SK-N-SH (cell line): Measurements from ENCODE around the gene DSCAM. TPM values are rescaled to one million over a fixed set of nuclear protein-coding genes. Genes with fewer than 3 reads are reported as not detected.

ENCODE experiments used
- CTCF ChIA-PET: fragments of 300-600, 350-600 bp; formaldehyde crosslinking; extraction: SDS; loops from one replicate; lab custom pipeline; 2021; lab: Yijun Ruan, JAX
- POLR2A ChIA-PET: fragments of 350-600 bp; sonication (Branson Sonifier 250); formaldehyde crosslinking; extraction: SDS; loops from one replicate; lab custom pipeline; 2020; ENCODE audit warnings: antibody characterized with exemption, inconsistent platforms; lab: Yijun Ruan, JAX
- DNase-seq: peaks from one replicate; pipeline ENCODE4 v3.0.0; 2012
- H2AFZ ChIP-seq: fragments of 200-600 bp; sonication (generic); 2 replicates; pipeline ENCODE4 v1.8.1; 2016; ENCODE audit warnings: antibody characterized with exemption, mild to moderate bottlenecking, low read depth
- H3F3A ChIP-seq: fragments of 200-600 bp; sonication (generic); replicated peaks from 2 replicates; pipeline ENCODE3; 2016; ENCODE audit warnings: antibody characterized with exemption, mild to moderate bottlenecking; ENCODE audit not compliant: insufficient read depth
- H3K27ac ChIP-seq, 2 experiments: fragments of 200-500 bp in 1 of 2; fragments of 200-600 bp in 1 of 2; sonication (Bioruptor generic) in 1 of 2; sonication (generic), shearing (Covaris generic) in 1 of 2; 2 replicates each; pipeline versions ENCODE4 v1.5.1 to v1.6.1; 2014 to 2016; ENCODE audit warnings: low read depth in 2 of 2, inconsistent platforms in 1 of 2, low read length in 1 of 2, mild to moderate bottlenecking in 1 of 2, mixed read lengths in 1 of 2
- H3K27me3 ChIP-seq: fragments of 200-600 bp; sonication (generic), shearing (Covaris generic); 2 replicates; pipeline ENCODE4 v1.6.1; 2016; ENCODE audit warnings: mixed run types; ENCODE audit not compliant: insufficient read depth
- H3K36me3 ChIP-seq, 2 experiments: fragments of 200-500 bp in 1 of 2; fragments of 200-600 bp in 1 of 2; sonication (Bioruptor generic) in 1 of 2; sonication (generic) in 1 of 2; replicated peaks in 1 of 2; 2 replicates each; pipeline versions ENCODE3 to v1.5.1; 2014 to 2016; ENCODE audit warnings: low read length in 1 of 2, mild to moderate bottlenecking in 1 of 2; ENCODE audit not compliant: insufficient read depth in 2 of 2, control insufficient read depth in 1 of 2
- H3K4me1 ChIP-seq, 2 experiments: fragments of 200-500 bp in 1 of 2; fragments of 200-600 bp in 1 of 2; sonication (Bioruptor generic) in 1 of 2; sonication (generic), shearing (Covaris generic) in 1 of 2; 2 replicates each; pipeline versions ENCODE4 v1.5.1 to v1.6.1; 2014 to 2016; ENCODE audit warnings: low read depth in 1 of 2, low read length in 1 of 2, mixed run types in 1 of 2; ENCODE audit not compliant: insufficient read depth in 2 of 2, control insufficient read depth in 1 of 2
- H3K4me2 ChIP-seq: fragments of 200-600 bp; sonication (generic), shearing (Covaris generic); 2 replicates; pipeline ENCODE4 v1.6.1; 2017; ENCODE audit warnings: mixed run types
- H3K4me3 ChIP-seq, 2 experiments: fragments of 200-500 bp in 1 of 2; fragments of 200-600 bp in 1 of 2; sonication (Bioruptor generic) in 1 of 2; sonication (generic), shearing (Covaris generic) in 1 of 2; 2 replicates each; pipeline versions ENCODE4 v1.5.1 to v1.8.1; 2014 to 2016; ENCODE audit warnings: low read depth in 2 of 2, inconsistent platforms in 1 of 2, low read length in 1 of 2, mild to moderate bottlenecking in 1 of 2, mixed read lengths in 1 of 2, moderate library complexity in 1 of 2
- H3K79me2 ChIP-seq: fragments of 200-600 bp; sonication (generic); 2 replicates; pipeline ENCODE4 v1.8.1; 2017; ENCODE audit warnings: mild to moderate bottlenecking; ENCODE audit not compliant: insufficient read depth
- H3K9ac ChIP-seq: fragments of 200-600 bp; sonication (generic); 2 replicates; pipeline ENCODE4 v1.6.1; 2017; ENCODE audit warnings: mixed run types
- H3K9me2 ChIP-seq: fragments of 200-600 bp; sonication (generic); 2 replicates; pipeline ENCODE4 v1.6.1; 2017; ENCODE audit warnings: mixed run types
- H3K9me3 ChIP-seq: fragments of 200-600 bp; sonication (generic); 2 replicates; pipeline ENCODE4 v1.6.1; 2017; ENCODE audit warnings: mixed run types, mild to moderate bottlenecking, moderate library complexity
- H4K20me1 ChIP-seq: fragments of 200-600 bp; sonication (generic); 2 replicates; pipeline ENCODE4 v1.6.1; 2017; ENCODE audit warnings: mild to moderate bottlenecking, mixed run types; ENCODE audit not compliant: insufficient read depth
- CHD2 ChIP-seq: fragments of 150-350 bp; IDR thresholded peaks from 2 replicates; pipeline ENCODE4 v1.6.1; 2018; ENCODE audit warnings: low read length; ENCODE audit not compliant: partially characterized antibody
- CTCF ChIP-seq: fragments of 200-600 bp; sonication (generic); IDR thresholded peaks from 2 replicates; pipeline ENCODE4 v1.6.1; 2017; ENCODE audit warnings: antibody characterized with exemption, mild to moderate bottlenecking, moderate library complexity
- EZH2phosphoT487 ChIP-seq: fragments of 200-600 bp; sonication (generic); IDR thresholded peaks from 2 replicates; pipeline ENCODE4 v1.6.1; 2017; ENCODE audit warnings: low read depth, mixed run types, mild to moderate bottlenecking, antibody characterized with exemption, moderate library complexity, borderline replicate concordance
- FOSL2 ChIP-seq: IDR thresholded peaks from 2 replicates; pipeline ENCODE4 v1.4.0; 2012; ENCODE audit warnings: low read depth, mild to moderate bottlenecking, moderate library complexity, borderline replicate concordance
- GABPA ChIP-seq: IDR thresholded peaks from 2 replicates; pipeline ENCODE4 v1.4.0; 2012; ENCODE audit warnings: low read depth, mild to moderate bottlenecking
- MAX ChIP-seq: IDR thresholded peaks from 2 replicates; pipeline ENCODE4 v1.4.0; 2012; ENCODE audit warnings: low read depth
- MXI1 ChIP-seq: IDR thresholded peaks from 2 replicates; pipeline ENCODE4 v1.6.1; 2012; ENCODE audit warnings: mild to moderate bottlenecking, low read depth, low read length, improper control_type of control experiment
- NFIC ChIP-seq: IDR thresholded peaks from 2 replicates; pipeline ENCODE4 v1.4.0; 2012; ENCODE audit warnings: borderline replicate concordance
- NRF1 ChIP-seq: IDR thresholded peaks from 2 replicates; pipeline ENCODE4 v1.6.1; 2012; ENCODE audit warnings: low read depth, mild to moderate bottlenecking, low read length
- PBX3 ChIP-seq: IDR thresholded peaks from 2 replicates; pipeline ENCODE4; 2012
- RAD21 ChIP-seq: IDR thresholded peaks from 2 replicates; pipeline ENCODE4 v1.6.1; 2012; ENCODE audit warnings: mild to moderate bottlenecking, low read length
- RCOR1 ChIP-seq: fragments of 150-350 bp; IDR thresholded peaks from 2 replicates; pipeline ENCODE4 v1.6.1; 2017; ENCODE audit warnings: antibody characterized with exemption, low read length
- TAF1 ChIP-seq: IDR thresholded peaks from 2 replicates; pipeline ENCODE4 v1.6.1; 2012; ENCODE audit warnings: low read depth, mild to moderate bottlenecking, low read length, moderate library complexity, borderline replicate concordance
- TCF12 ChIP-seq: IDR thresholded peaks from 2 replicates; pipeline ENCODE4 v1.4.0; 2012
- USF2 ChIP-seq: fragments of 150-350 bp; IDR thresholded peaks from 2 replicates; pipeline ENCODE4 v1.6.1; 2017; ENCODE audit warnings: antibody characterized with exemption, low read length, low read depth, borderline replicate concordance
- WGBS: methylation state at CpG from one replicate; pipeline ENCODE4 v1.1.6; 2017; ENCODE audit warnings: low lambda C conversion rate; 5-methylcytosine and 5-hydroxymethylcytosine counted together
- polyA plus RNA-seq, 3 experiments: library from polyadenylated mRNA; depleted of rRNA; stranded (reverse); fragments of >200 nt; gene quantifications; 2 replicates each; pipeline ENCODE4 v1.2.3, GENCODE V29; 2012

The DSCAM gene
- polyA plus RNA-seq, 1 of the 3 experiments (the other 2 are of a cell fraction), result not detected

GRCh38 chr21:40200126-40200525 lies 646.8 kb downstream of the DSCAM start:
- H3K4me3 ChIP-seq, result no peak overlapping the region
- H3K4me2 ChIP-seq, result no peak overlapping the region
- no peaks in the 10 kb centered on the region for H3K9me3 ChIP-seq
- TF ChIP-seq EZH2phosphoT487 (no peak), RCOR1 (no peak), MXI1 (no peak), NRF1 (no peak), USF2 (no peak), PBX3 (no peak), MAX (no peak), TCF12 (no peak), CTCF (no peak), NFIC (no peak), CHD2 (no peak), FOSL2 (no peak), RAD21 (no peak), GABPA (no peak), TAF1 (no peak)
- no peaks in the 10 kb centered on the region for H3K9me2 ChIP-seq
- no peaks in the 10 kb centered on the region for H3K36me3 ChIP-seq
- H4K20me1 ChIP-seq, result no peaks in the 10 kb centered on the region
- no peaks in the 10 kb centered on the region for H3K27me3 ChIP-seq
- CTCF ChIA-PET, result interaction anchor here (2.1 kb wide), 1 partner anchor 23 kb away, joined by 6 read pairs; no protein-coding TSS in a partner anchor
- WGBS, result 78% methylated on average over 1 of the region's 1 CpG
- H2AFZ ChIP-seq, result no peak overlapping the region
- no peaks in the 10 kb centered on the region for H3K79me2 ChIP-seq
- peaks cover 0 to 5% of the 10 kb centered on the region in 2 experiments; a peak in 1 of 4 replicates for H3K4me1 ChIP-seq
- H3F3A ChIP-seq, result no peaks in the 10 kb centered on the region
- no peak overlapping the region for H3K9ac ChIP-seq
- no peak overlapping the region for H3K27ac ChIP-seq
- DNase-seq, result no peak
- POLR2A ChIA-PET, result no interaction called here
